ENCODE results near the gene MN1. TPM values are rescaled to one million over a fixed set of nuclear protein-coding genes. Genes with fewer than 3 reads are reported as not detected.

The MN1 gene
- total and polyA plus RNA-seq, 2 donors (not counting 1 experiment from before 2014, with no cell fraction given), result 2.8 to 7.4 TPM

- no peaks in the 10 kb centered on the region for H3K36me3 ChIP-seq (ENCODE audit: control insufficient read depth, insufficient read depth, low read length)
- H3K4me1 ChIP-seq (ENCODE audit: control insufficient read depth, extremely low read depth, insufficient read depth, low read length), result peaks cover 4% of the 10 kb centered on the region
- H2AFZ ChIP-seq (ENCODE audit: low read length), result no peak overlapping the region
- H3K27me3 ChIP-seq (ENCODE audit: control insufficient read depth, insufficient read depth, low read length), result no peaks in the 10 kb centered on the region
- no peak overlapping the region for H3K4me2 ChIP-seq (ENCODE audit: extremely low read depth, insufficient read depth, low read length)
- H3K4me3 ChIP-seq (replicated peaks in 1 of 4; ENCODE audit: control extremely low read depth in 1 of 4, insufficient read depth in 1 of 4, low read depth in 3 of 4, low read length in 4 of 4), result no peak overlapping the region
- H3K79me2 ChIP-seq (ENCODE audit: control insufficient read depth, insufficient read depth, low read length), result no peaks in the 10 kb centered on the region
- no peak for DNase-seq (ENCODE audit: low read depth in 2 of 2)
- H3K9me3 ChIP-seq (ENCODE audit: control insufficient read depth, insufficient read depth, low read depth, low read length), result no peaks in the 10 kb centered on the region
- TF ChIP-seq EZH2 (IDR thresholded peaks at IDR 0.05; ENCODE audit: low read length, missing control alignments) (no peak), CTCF (conservative IDR thresholded peaks at IDR 0.05 in 1 of 2, IDR thresholded peaks at IDR 0.05 in 1 of 2; ENCODE audit: low read depth in 1 of 2, low read length in 2 of 2) (no peak)
- H3K27ac ChIP-seq (ENCODE audit: insufficient read depth, low read length), result no peak overlapping the region
- H3K9ac ChIP-seq (ENCODE audit: insufficient read depth, low read length), result no peak overlapping the region
- H4K20me1 ChIP-seq (ENCODE audit: control insufficient read depth, extremely low read depth, insufficient read depth, low read length), result no peaks in the 10 kb centered on the region
Measured at GRCh38 chr22:27719036-27719347, 82.6 kb downstream of the MN1 start.

- Histone ChIP-seq H2AFZ (ENCODE audit: low read length) (peak overlapping the region; percentile 77), H3K4me1 (ENCODE audit: control insufficient read depth, extremely low read depth, insufficient read depth, low read length) (peaks cover 4% of the 10 kb centered on the region), H3K9me3 (ENCODE audit: control insufficient read depth, insufficient read depth, low read depth, low read length) (no peaks in the 10 kb centered on the region), H4K20me1 (ENCODE audit: control insufficient read depth, extremely low read depth, insufficient read depth, low read length) (no peaks in the 10 kb centered on the region), H3K9ac (ENCODE audit: insufficient read depth, low read length) (no peak overlapping the region), H3K27ac (ENCODE audit: insufficient read depth, low read length) (peak overlapping the region; percentile 64), H3K4me3 (replicated peaks in 1 of 4; ENCODE audit: control extremely low read depth in 1 of 4, insufficient read depth in 1 of 4, low read depth in 3 of 4, low read length in 4 of 4) (peak overlapping the region in 1 of 4 experiments; percentile 5), H3K79me2 (ENCODE audit: control insufficient read depth, insufficient read depth, low read length) (no peaks in the 10 kb centered on the region), H3K4me2 (ENCODE audit: extremely low read depth, insufficient read depth, low read length) (peak overlapping the region; percentile 3), H3K27me3 (ENCODE audit: control insufficient read depth, insufficient read depth, low read length) (no peaks in the 10 kb centered on the region), H3K36me3 (ENCODE audit: control insufficient read depth, insufficient read depth, low read length) (no peaks in the 10 kb centered on the region)
- peak; percentile 86 to 96 for DNase-seq (ENCODE audit: low read depth in 2 of 2)
- TF ChIP-seq CTCF (conservative IDR thresholded peaks at IDR 0.05 in 1 of 2, IDR thresholded peaks at IDR 0.05 in 1 of 2; ENCODE audit: low read depth in 1 of 2, low read length in 2 of 2) (no peak), EZH2 (IDR thresholded peaks at IDR 0.05; ENCODE audit: low read length, missing control alignments) (no peak)
Measured at GRCh38 chr22:27718186-27719035, 83.1 kb downstream of the MN1 start.

- no peaks in the 10 kb centered on the region for H3K36me3 ChIP-seq (ENCODE audit: control insufficient read depth, insufficient read depth, low read length)
- peaks cover 4% of the 10 kb centered on the region for H3K4me1 ChIP-seq (ENCODE audit: control insufficient read depth, extremely low read depth, insufficient read depth, low read length)
- H3K27ac ChIP-seq (ENCODE audit: insufficient read depth, low read length), result no peak overlapping the region
- no peaks in the 10 kb centered on the region for H3K9me3 ChIP-seq (ENCODE audit: control insufficient read depth, insufficient read depth, low read depth, low read length)
- H3K9ac ChIP-seq (ENCODE audit: insufficient read depth, low read length), result no peak overlapping the region
- H4K20me1 ChIP-seq (ENCODE audit: control insufficient read depth, extremely low read depth, insufficient read depth, low read length), result no peaks in the 10 kb centered on the region
- no peaks in the 10 kb centered on the region for H3K27me3 ChIP-seq (ENCODE audit: control insufficient read depth, insufficient read depth, low read length)
- H3K4me2 ChIP-seq (ENCODE audit: extremely low read depth, insufficient read depth, low read length), result no peak overlapping the region
- no peak for DNase-seq (ENCODE audit: low read depth in 2 of 2)
- no peak overlapping the region for H3K4me3 ChIP-seq (replicated peaks in 1 of 4; ENCODE audit: control extremely low read depth in 1 of 4, insufficient read depth in 1 of 4, low read depth in 3 of 4, low read length in 4 of 4)
- H3K79me2 ChIP-seq (ENCODE audit: control insufficient read depth, insufficient read depth, low read length), result no peaks in the 10 kb centered on the region
- H2AFZ ChIP-seq (ENCODE audit: low read length), result no peak overlapping the region
- TF ChIP-seq CTCF (conservative IDR thresholded peaks at IDR 0.05 in 1 of 2, IDR thresholded peaks at IDR 0.05 in 1 of 2; ENCODE audit: low read depth in 1 of 2, low read length in 2 of 2), result no peak
- no peak for TF ChIP-seq EZH2 (IDR thresholded peaks at IDR 0.05; ENCODE audit: low read length, missing control alignments)
Measured at GRCh38 chr22:27717094-27717493, 84.5 kb downstream of the MN1 start.
